A549 (cell line): ENCODE measurements around the gene CCNO. TPM values are rescaled to one million over a fixed set of nuclear protein-coding genes. Genes with fewer than 3 reads are reported as not detected.

ENCODE experiments used
- ATAC-seq, 2 experiments: fragments of 200-7000 bp in 1 of 2; fragments of >200 bp in 1 of 2; cut with Nextera tagmentation in 1 of 2; cut with Tn5 transposase in 1 of 2; 3 replicates each; pipeline versions ENCODE4 v1.8.0 to v1.9.1; 2018 to 2020; ENCODE audit warnings: mild to moderate bottlenecking in 1 of 2, moderate library complexity in 1 of 2
- CTCF ChIA-PET: fragments of 300-600 bp; sonication (Branson Sonifier 250); formaldehyde crosslinking; extraction: SDS; loops from one replicate; lab custom pipeline; 2021; ENCODE audit warnings: antibody characterized with exemption, inconsistent platforms; lab: Yijun Ruan, JAX
- POLR2A ChIA-PET: fragments of 350-600 bp; formaldehyde crosslinking; extraction: SDS; loops from one replicate; lab custom pipeline; 2021; ENCODE audit warnings: antibody characterized with exemption, inconsistent platforms; lab: Yijun Ruan, JAX
- DNase-seq, 2 experiments: peaks; one replicate each; pipeline versions ENCODE4 v3.0.0 to v3.0.0-alpha.2; 2011 to 2016; ENCODE audit warnings: low read depth in 1 of 2, low spot score in 1 of 2
- FAIRE-seq: peaks from 2 replicates; lab custom pipeline; 2011; peaks lifted over from hg19 to GRCh38; lab: Jason Lieb, UNC
- H3K27ac ChIP-seq, 2 experiments: fragments of >200 bp; sonication (Bioruptor Twin); formaldehyde crosslinking; 3 replicates each; pipeline ENCODE4 v1.5.1; 2016 to 2017
- H3K4me1 ChIP-seq: fragments of >200 bp; sonication (Bioruptor Twin); formaldehyde crosslinking; 3 replicates; pipeline ENCODE4 v1.6.1; 2016
- H3K4me2 ChIP-seq: fragments of >200 bp; sonication (Bioruptor Twin); formaldehyde crosslinking; 3 replicates; pipeline ENCODE4 v1.6.1; 2016
- H3K4me3 ChIP-seq: fragments of >200 bp; sonication (Bioruptor Twin); formaldehyde crosslinking; 3 replicates; pipeline ENCODE4 v1.5.1; 2016
- H3K9me3 ChIP-seq: fragments of >200 bp; sonication (Bioruptor Twin); formaldehyde crosslinking; 3 replicates; pipeline ENCODE4 v1.6.1; 2016
- EHF ChIP-seq: fragments of 250-450 bp; sonication (Bioruptor Pico); IDR thresholded peaks from 2 replicates; pipeline ENCODE4 v1.5.0; 2020; ENCODE audit warnings: mild to moderate bottlenecking
- EP300 ChIP-seq, 2 experiments: fragments of >200 bp; sonication (Bioruptor Twin); formaldehyde crosslinking; IDR thresholded peaks; 2 replicates in 1 of 2; 3 replicates in 1 of 2; pipeline ENCODE4 v1.6.1; 2016 to 2017
- FOSB ChIP-seq: fragments of 250-450 bp; sonication (Bioruptor Pico); IDR thresholded peaks from 2 replicates; pipeline ENCODE4 v1.5.0; 2020; ENCODE audit warnings: mild to moderate bottlenecking, moderate library complexity
- HDAC2 ChIP-seq: fragments of 200-600 bp; sonication (generic); IDR thresholded peaks from 2 replicates; pipeline ENCODE4 v1.6.1; 2016
- HES2 ChIP-seq: fragments of >200 bp; sonication (Bioruptor Twin); formaldehyde crosslinking; IDR thresholded peaks from 2 replicates; pipeline ENCODE4 v1.6.1; 2016
- HOXA7 ChIP-seq: fragments of 250-450 bp; sonication (Bioruptor Pico); IDR thresholded peaks from 2 replicates; pipeline ENCODE4 v1.5.0; 2020; ENCODE audit warnings: mild to moderate bottlenecking, moderate library complexity
- HOXB5 ChIP-seq: fragments of 250-450 bp; sonication (Bioruptor Pico); IDR thresholded peaks from 2 replicates; pipeline ENCODE4 v1.5.0; 2020; ENCODE audit warnings: mild to moderate bottlenecking, moderate library complexity
- JUN ChIP-seq, 2 experiments: fragments of >200 bp; sonication (Bioruptor Twin); formaldehyde crosslinking; IDR thresholded peaks; 2 replicates in 1 of 2; 3 replicates in 1 of 2; pipeline ENCODE4 v1.6.1; 2016 to 2017
- KDM1A ChIP-seq: fragments of 200-600 bp; sonication (generic); IDR thresholded peaks from 2 replicates; pipeline ENCODE4 v1.6.1; 2016; ENCODE audit warnings: low read depth, mild to moderate bottlenecking
- KDM5A ChIP-seq: fragments of 200-600 bp; sonication (generic); IDR thresholded peaks from 2 replicates; pipeline ENCODE4 v1.6.1; 2016; ENCODE audit warnings: antibody characterized with exemption, mild to moderate bottlenecking
- NR3C1 ChIP-seq: fragments of >200 bp; sonication (Bioruptor Twin); formaldehyde crosslinking; IDR thresholded peaks from 3 replicates; pipeline ENCODE4 v1.6.1; 2017
- RCOR1 ChIP-seq: fragments of 150-350 bp; IDR thresholded peaks from 2 replicates; pipeline ENCODE4 v1.6.1; 2014; ENCODE audit warnings: antibody characterized with exemption, low read length, low read depth
- REST ChIP-seq: fragments of 200-600 bp; sonication (generic); IDR thresholded peaks from 2 replicates; pipeline ENCODE4 v1.6.1; 2016; ENCODE audit warnings: antibody characterized with exemption, mild to moderate bottlenecking, moderate library complexity
- SREBF2 ChIP-seq: fragments of 450-650 bp; IDR thresholded peaks from 2 replicates; pipeline ENCODE4 v1.6.1; 2014; ENCODE audit warnings: mild to moderate bottlenecking, moderate library complexity
- USF2 ChIP-seq: fragments of 450-650 bp; IDR thresholded peaks from 2 replicates; pipeline ENCODE4 v1.6.1; 2014; ENCODE audit warnings: antibody characterized with exemption
- ZFP36 ChIP-seq: fragments of 450-650 bp; IDR thresholded peaks from 2 replicates; pipeline ENCODE4 v1.6.1; 2014; ENCODE audit warnings: borderline replicate concordance; ENCODE audit not compliant: partially characterized antibody
- ZSCAN20 ChIP-seq: fragments of 250-450 bp; sonication (Bioruptor Pico); IDR thresholded peaks from 2 replicates; pipeline ENCODE4 v1.8.0; 2022; ENCODE audit warnings: mild to moderate bottlenecking, moderate library complexity
- WGBS: methylation state at CpG from one replicate; pipeline ENCODE4 v1.1.6; 2017; ENCODE audit errors: missing lambda C conversion rate; 5-methylcytosine and 5-hydroxymethylcytosine counted together
- polyA plus RNA-seq, 4 experiments: library from polyadenylated mRNA; depleted of rRNA in 3 of 4; stranded (reverse); fragments of >200 nt; fragmentation: RNase III in 1 of 4; extraction: RNeasy Plus Mini Kit Qiagen cat#74134 plus additional on column Dnase treatment in 1 of 4; gene quantifications; 2 replicates in 3 of 4; 3 replicates in 1 of 4; pipeline ENCODE4 v1.2.3, GENCODE V29; 2011 to 2017

Gene CCNO
- polyA plus RNA-seq, 2 of the 4 experiments (the other 2 are of a cell fraction) = 2.2 to 4.8 TPM

GRCh38 chr5:55218967-55219366 lies 14.4 kb downstream of the CCNO start:
- Histone ChIP-seq H3K27ac (no peak overlapping the region), H3K9me3 (no peaks in the 10 kb centered on the region), H3K4me2 (no peak overlapping the region), H3K4me3 (no peak overlapping the region), H3K4me1 (no peaks in the 10 kb centered on the region)
- ATAC-seq = no peak
- no peak for DNase-seq
- TF ChIP-seq HOXB5 (no peak), HES2 (no peak), FOSB (CRISPR knock-in tag) (no peak), EP300 (IDR thresholded peaks at IDR 0.05) (no peak), ZFP36 (no peak), HDAC2 (no peak), SREBF2 (no peak), NR3C1 (no peak), REST (no peak)
- TF ChIP-seq, all 56 proteins: peak for 0
- CTCF ChIA-PET = no interaction called here
- WGBS = 41% methylated on average over 4 of the region's 4 CpGs
- no peak for FAIRE-seq
- POLR2A ChIA-PET = no interaction called here

GRCh38 chr5:55211184-55211874 lies 22.1 kb downstream of the CCNO start:
- Histone ChIP-seq H3K27ac (no peak overlapping the region), H3K9me3 (no peaks in the 10 kb centered on the region)
- no peak for DNase-seq
- POLR2A ChIA-PET = no interaction called here
- no peak for ATAC-seq
- no peak for TF ChIP-seq ZSCAN20 (CRISPR knock-in tag)
- TF ChIP-seq EHF = no peak
- TF ChIP-seq JUN (IDR thresholded peaks at IDR 0.05) = no peak
- no peak for TF ChIP-seq HOXA7 (CRISPR knock-in tag)
- TF ChIP-seq, all 56 proteins: peak for 0
- no peak overlapping the region for H3K4me2 ChIP-seq
- FAIRE-seq = no peak
- no peaks in the 10 kb centered on the region for H3K4me1 ChIP-seq
- H3K4me3 ChIP-seq = no peak overlapping the region
- 39% methylated on average over 2 of the region's 2 CpGs for WGBS
- CTCF ChIA-PET = interaction anchor here (1.4 kb wide), 1 partner anchor 15 kb away, joined by 6 read pairs; no protein-coding TSS in a partner anchor

GRCh38 chr5:55205001-55205400 lies 28.4 kb downstream of the CCNO start:
- POLR2A ChIA-PET = no interaction called here
- no peaks in the 10 kb centered on the region for H3K9me3 ChIP-seq
- FAIRE-seq = peak; percentile 61
- no peak overlapping the region for H3K4me3 ChIP-seq
- no peaks in the 10 kb centered on the region for H3K4me1 ChIP-seq
- no peak for DNase-seq
- no peak overlapping the region for H3K4me2 ChIP-seq
- TF ChIP-seq KDM5A = no peak
- no peak for TF ChIP-seq USF2
- TF ChIP-seq RCOR1 = no peak
- TF ChIP-seq KDM1A = no peak
- TF ChIP-seq, all 56 proteins: peak for 0
- no peak for ATAC-seq
- WGBS = 55% methylated on average over 2 of the region's 2 CpGs
- no peak overlapping the region for H3K27ac ChIP-seq
- CTCF ChIA-PET = no interaction called here
